Measurements from ENCODE around the gene CSTF2.

CSTF2 gene

GRCh38 chrX:100871594-100872560 is 51.7 kb downstream of the CSTF2 start:
- DNase-seq, result no peak

GRCh38 chrX:100874325-100874724 is 54.1 kb downstream of the CSTF2 start, which contains the start of gene NOX1:
NOX1 (minus strand) TSS chrX:100874359; CDS start chrX:100874139, 220 bp downstream.
- DNase-seq, result no peak

- DNase-seq, result no peak
Observed at GRCh38 chrX:100880368-100880767, 60.2 kb downstream of the CSTF2 start.

GRCh38 chrX:100883654-100884053 is 63.5 kb downstream of the CSTF2 start:
- DNase-seq, result no peak
